ENCODE results near the gene GPR171.
A peak's percentile ranks its signal among the peaks of the same experiment; 100 is the strongest.

GPR171 gene

DNA sequence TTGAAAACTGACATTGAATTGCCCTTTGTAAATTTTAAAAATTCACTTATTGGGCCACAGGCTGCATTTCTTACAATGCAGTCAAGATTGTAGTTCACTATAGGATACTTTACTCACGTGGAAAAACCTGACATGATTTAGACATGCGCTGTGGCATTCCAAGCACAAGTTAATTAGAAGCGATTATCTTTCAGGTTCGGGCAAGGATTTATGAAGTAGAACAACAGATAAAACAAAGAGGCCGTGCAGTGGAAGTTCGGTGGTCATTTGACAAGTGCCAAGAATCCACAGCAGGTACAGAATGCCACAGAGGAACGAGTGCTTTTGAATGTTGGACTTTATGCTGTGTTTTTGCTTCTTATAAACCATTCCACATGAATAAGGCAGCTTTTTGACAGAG is 37.8 kb downstream of the GPR171 start:
- Histone ChIP-seq H3K4me2 (ENCODE audit: low read depth, low read length) (no peak overlapping the region), H3K4me1 (ENCODE audit: low read length) (peaks cover 8% of the 10 kb centered on the region; the same call in 1 of the 2 replicates), H3K4me3 (ENCODE audit: low read length) (no peak overlapping the region), H3F3A (ENCODE audit: insufficient read depth, low read length) (peaks cover 6% of the 10 kb centered on the region; the same call in 1 of the 2 replicates), H3K27ac (ENCODE audit: low read length) (no peak overlapping the region), H3K9ac (ENCODE audit: low read length) (no peak overlapping the region), H2AFZ (ENCODE audit: low read length) (no peak overlapping the region), H3K27me3 (replicated peaks; ENCODE audit: insufficient read depth, low read length) (no peaks in the 10 kb centered on the region), H3K36me3 (replicated peaks; ENCODE audit: insufficient read depth, low read length) (no peaks in the 10 kb centered on the region), H3K79me2 (ENCODE audit: low read length) (no peaks in the 10 kb centered on the region), H4K20me1 (ENCODE audit: insufficient read depth, low read length) (no peaks in the 10 kb centered on the region), H3K9me2 (replicated peaks; ENCODE audit: insufficient read depth, low read length) (no peaks in the 10 kb centered on the region), H3K9me3 (replicated peaks; ENCODE audit: insufficient read depth, low read length) (no peaks in the 10 kb centered on the region)
- no peak for DNase-seq
- TF ChIP-seq, protein P1, sequence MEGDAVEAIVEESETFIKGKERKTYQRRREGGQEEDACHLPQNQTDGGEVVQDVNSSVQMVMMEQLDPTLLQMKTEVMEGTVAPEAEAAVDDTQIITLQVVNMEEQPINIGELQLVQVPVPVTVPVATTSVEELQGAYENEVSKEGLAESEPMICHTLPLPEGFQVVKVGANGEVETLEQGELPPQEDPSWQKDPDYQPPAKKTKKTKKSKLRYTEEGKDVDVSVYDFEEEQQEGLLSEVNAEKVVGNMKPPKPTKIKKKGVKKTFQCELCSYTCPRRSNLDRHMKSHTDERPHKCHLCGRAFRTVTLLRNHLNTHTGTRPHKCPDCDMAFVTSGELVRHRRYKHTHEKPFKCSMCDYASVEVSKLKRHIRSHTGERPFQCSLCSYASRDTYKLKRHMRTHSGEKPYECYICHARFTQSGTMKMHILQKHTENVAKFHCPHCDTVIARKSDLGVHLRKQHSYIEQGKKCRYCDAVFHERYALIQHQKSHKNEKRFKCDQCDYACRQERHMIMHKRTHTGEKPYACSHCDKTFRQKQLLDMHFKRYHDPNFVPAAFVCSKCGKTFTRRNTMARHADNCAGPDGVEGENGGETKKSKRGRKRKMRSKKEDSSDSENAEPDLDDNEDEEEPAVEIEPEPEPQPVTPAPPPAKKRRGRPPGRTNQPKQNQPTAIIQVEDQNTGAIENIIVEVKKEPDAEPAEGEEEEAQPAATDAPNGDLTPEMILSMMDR (IDR thresholded peaks at IDR 0.05; ENCODE audit: low read length): no peak
- no peak for TF ChIP-seq EZH2phosphoT487 (IDR thresholded peaks at IDR 0.05; ENCODE audit: low read length)
- no peak for TF ChIP-seq EZH2 (optimal IDR thresholded peaks at IDR 0.05; ENCODE audit: low read depth, low read length)

DNA sequence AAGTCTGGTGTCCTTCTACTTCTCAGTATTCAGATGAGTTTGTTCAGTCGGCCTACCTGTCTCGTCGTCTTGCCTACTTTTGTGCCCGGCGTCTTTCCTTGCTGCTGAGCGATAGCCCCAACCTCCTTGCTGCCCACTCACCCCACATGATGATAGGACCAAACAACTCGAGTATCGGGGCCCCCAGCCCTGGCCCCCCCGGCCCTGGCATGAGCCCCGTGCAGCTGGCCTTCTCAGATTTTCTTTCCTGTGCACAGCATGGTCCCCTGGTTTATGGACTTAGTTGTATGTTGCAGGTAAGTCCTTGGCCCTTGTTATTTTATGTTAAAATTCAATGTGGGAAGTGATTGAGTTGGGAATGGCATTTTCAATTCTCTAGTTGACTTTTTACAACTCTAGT is 43.2 kb downstream of the GPR171 start:
- H3K4me2 ChIP-seq (ENCODE audit: low read depth, low read length): no peak overlapping the region
- no peak for TF ChIP-seq EZH2 (optimal IDR thresholded peaks at IDR 0.05; ENCODE audit: low read depth, low read length)
- no peaks in the 10 kb centered on the region for H3K36me3 ChIP-seq (replicated peaks; ENCODE audit: insufficient read depth, low read length)
- no peak overlapping the region for H3K27ac ChIP-seq (ENCODE audit: low read length)
- no peaks in the 10 kb centered on the region for H3K4me1 ChIP-seq (ENCODE audit: low read length)
- H3K9ac ChIP-seq (ENCODE audit: low read length): no peak overlapping the region
- no peaks in the 10 kb centered on the region for H4K20me1 ChIP-seq (ENCODE audit: insufficient read depth, low read length)
- H3K27me3 ChIP-seq (replicated peaks; ENCODE audit: insufficient read depth, low read length): no peaks in the 10 kb centered on the region
- DNase-seq: no peak
- no peaks in the 10 kb centered on the region for H3K79me2 ChIP-seq (ENCODE audit: low read length)
- no peaks in the 10 kb centered on the region for H3F3A ChIP-seq (ENCODE audit: insufficient read depth, low read length)
- H3K9me2 ChIP-seq (replicated peaks; ENCODE audit: insufficient read depth, low read length): no peaks in the 10 kb centered on the region
- H2AFZ ChIP-seq (ENCODE audit: low read length): no peak overlapping the region
- H3K9me3 ChIP-seq (replicated peaks; ENCODE audit: insufficient read depth, low read length): no peaks in the 10 kb centered on the region
- H3K4me3 ChIP-seq (ENCODE audit: low read length): no peak overlapping the region

DNA sequence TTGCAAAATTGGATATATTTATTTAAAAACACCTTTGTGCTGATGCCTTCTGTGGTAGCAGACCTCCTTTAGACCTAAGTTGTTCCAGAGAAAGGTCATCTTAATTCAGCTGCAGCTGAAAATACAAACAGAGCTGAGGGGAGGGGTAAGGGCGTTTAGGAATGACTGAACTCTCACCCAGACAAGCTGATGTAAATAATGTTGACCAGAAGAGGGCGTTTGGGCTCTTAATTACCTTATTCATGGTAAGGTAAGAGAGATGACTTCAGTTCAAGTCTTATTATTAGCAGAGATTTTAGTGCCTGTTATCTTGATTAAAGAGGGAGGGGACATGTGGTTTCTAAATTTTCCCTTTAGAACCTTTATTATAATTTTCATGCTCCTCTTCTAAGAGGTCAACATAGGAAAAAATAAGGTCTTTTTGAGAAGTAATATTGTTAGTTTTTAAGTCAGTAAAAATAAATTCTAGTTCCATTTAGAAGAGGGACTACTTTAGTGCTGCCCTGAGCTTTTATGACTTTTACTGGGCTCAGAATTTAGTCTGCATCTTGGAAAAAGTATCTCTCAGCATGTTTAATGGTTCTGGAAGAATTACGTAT is 46.3 kb downstream of the GPR171 start:
- Histone ChIP-seq H3F3A (ENCODE audit: insufficient read depth, low read length) (no peaks in the 10 kb centered on the region), H3K4me2 (ENCODE audit: low read depth, low read length) (no peak overlapping the region), H3K27ac (ENCODE audit: low read length) (no peak overlapping the region), H2AFZ (ENCODE audit: low read length) (no peak overlapping the region), H3K4me3 (ENCODE audit: low read length) (no peak overlapping the region), H3K4me1 (ENCODE audit: low read length) (no peaks in the 10 kb centered on the region), H3K27me3 (replicated peaks; ENCODE audit: insufficient read depth, low read length) (no peaks in the 10 kb centered on the region), H3K9ac (ENCODE audit: low read length) (no peak overlapping the region), H4K20me1 (ENCODE audit: insufficient read depth, low read length) (no peaks in the 10 kb centered on the region), H3K9me3 (replicated peaks; ENCODE audit: insufficient read depth, low read length) (no peaks in the 10 kb centered on the region), H3K79me2 (ENCODE audit: low read length) (no peaks in the 10 kb centered on the region), H3K36me3 (replicated peaks; ENCODE audit: insufficient read depth, low read length) (no peaks in the 10 kb centered on the region), H3K9me2 (replicated peaks; ENCODE audit: insufficient read depth, low read length) (no peaks in the 10 kb centered on the region)
- DNase-seq: peak; percentile 81
- TF ChIP-seq EZH2phosphoT487 (IDR thresholded peaks at IDR 0.05; ENCODE audit: low read length) (no peak), EZH2 (optimal IDR thresholded peaks at IDR 0.05; ENCODE audit: low read depth, low read length) (no peak)
- TF ChIP-seq, protein P1 (IDR thresholded peaks at IDR 0.05; ENCODE audit: low read length): peak; percentile 62

DNA sequence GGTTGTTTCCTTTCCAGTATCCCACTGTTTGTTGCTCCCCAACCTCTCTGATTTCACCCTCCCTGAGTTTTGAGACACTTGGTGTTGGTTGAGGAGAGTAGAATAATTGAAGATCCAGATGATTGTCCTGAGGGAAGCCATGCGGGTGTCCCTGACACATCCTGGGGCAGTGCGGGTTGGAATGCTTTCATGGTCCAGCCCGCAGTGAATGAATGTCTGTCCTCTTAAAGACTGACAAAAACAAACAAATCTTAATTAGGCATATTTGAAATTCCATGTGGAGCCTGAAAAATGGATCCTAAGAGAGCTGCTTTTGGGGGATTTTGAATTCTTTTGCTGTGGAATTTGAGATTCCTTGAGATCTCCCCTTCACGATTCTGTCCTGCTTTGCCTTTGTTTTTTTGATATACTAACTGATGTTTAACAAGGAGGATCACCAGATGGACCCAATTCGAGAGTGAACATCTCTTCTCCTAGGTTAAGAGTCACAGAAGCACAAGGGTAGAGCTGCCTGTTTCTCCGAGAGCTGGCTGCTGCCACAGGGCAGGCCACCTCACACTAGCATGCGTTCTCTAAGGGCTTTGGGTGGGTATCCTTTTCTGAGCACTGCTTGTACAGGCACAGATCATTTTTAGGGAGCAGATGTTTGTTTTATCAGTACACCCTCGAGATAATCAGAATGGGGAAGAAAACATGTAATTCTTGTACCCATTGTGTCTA is 47.4 kb downstream of the GPR171 start:
- no peak overlapping the region for H3K9ac ChIP-seq (ENCODE audit: low read length)
- no peak overlapping the region for H3K4me2 ChIP-seq (ENCODE audit: low read depth, low read length)
- no peaks in the 10 kb centered on the region for H3K4me1 ChIP-seq (ENCODE audit: low read length)
- no peak overlapping the region for H3K4me3 ChIP-seq (ENCODE audit: low read length)
- no peaks in the 10 kb centered on the region for H3F3A ChIP-seq (ENCODE audit: insufficient read depth, low read length)
- DNase-seq: no peak
- no peaks in the 10 kb centered on the region for H4K20me1 ChIP-seq (ENCODE audit: insufficient read depth, low read length)
- TF ChIP-seq EZH2 (optimal IDR thresholded peaks at IDR 0.05; ENCODE audit: low read depth, low read length): no peak
- no peak for TF ChIP-seq EZH2phosphoT487 (IDR thresholded peaks at IDR 0.05; ENCODE audit: low read length)
- TF ChIP-seq, protein P1 (IDR thresholded peaks at IDR 0.05; ENCODE audit: low read length): no peak
- H3K9me3 ChIP-seq (replicated peaks; ENCODE audit: insufficient read depth, low read length): no peaks in the 10 kb centered on the region
- no peaks in the 10 kb centered on the region for H3K9me2 ChIP-seq (replicated peaks; ENCODE audit: insufficient read depth, low read length)
- H2AFZ ChIP-seq (ENCODE audit: low read length): no peak overlapping the region
- H3K27me3 ChIP-seq (replicated peaks; ENCODE audit: insufficient read depth, low read length): no peaks in the 10 kb centered on the region
- H3K27ac ChIP-seq (ENCODE audit: low read length): no peak overlapping the region
- H3K79me2 ChIP-seq (ENCODE audit: low read length): no peaks in the 10 kb centered on the region
- no peaks in the 10 kb centered on the region for H3K36me3 ChIP-seq (replicated peaks; ENCODE audit: insufficient read depth, low read length)

Data from MM.1S (cell line).